ENCODE data around the gene MAP3K8. TPM values are rescaled to one million over a fixed set of nuclear protein-coding genes. Genes with fewer than 3 reads are reported as not detected.

MAP3K8 gene
- total and polyA plus RNA-seq, 4 donors: 37.0 to 77.9 (median 50.5) TPM

GRCh38 chr10:30499816-30500215 is 65.8 kb downstream of the MAP3K8 start:
- H3K36me3 ChIP-seq (ENCODE audit: control insufficient read depth in 4 of 4, insufficient read depth in 4 of 4, low read length in 4 of 4): no peaks in the 10 kb centered on the region
- DNase-seq: no peak
- TF ChIP-seq CTCF (IDR thresholded peaks at IDR 0.05; ENCODE audit: control extremely low read depth, extremely low read depth): no peak
- H3K9me3 ChIP-seq (ENCODE audit: control insufficient read depth in 4 of 4, insufficient read depth in 3 of 4, low read length in 3 of 4): no peaks in the 10 kb centered on the region
- H3K4me1 ChIP-seq (ENCODE audit: control insufficient read depth in 5 of 5, insufficient read depth in 5 of 5, low read length in 5 of 5): peaks cover 0 to 4% (median 0%) of the 10 kb centered on the region in 5 donors
- no peak overlapping the region for H3K9ac ChIP-seq (ENCODE audit: insufficient read depth in 1 of 2, low read length in 2 of 2)
- no peak overlapping the region for H3K4me3 ChIP-seq
- 98 to 100% methylated on average over 1 of the region's 1 CpG for WGBS, 2 donors
- peaks cover 0 to 2% (median 0%) of the 10 kb centered on the region in 3 donors for H3K27me3 ChIP-seq (ENCODE audit: control insufficient read depth in 3 of 3, insufficient read depth in 3 of 3, low read length in 2 of 3)
- ATAC-seq (ENCODE audit: insufficient read depth, low FRiP score): no peak
- H3K27ac ChIP-seq (ENCODE audit: low read depth in 1 of 2, low read length in 1 of 2): no peak overlapping the region

DNA sequence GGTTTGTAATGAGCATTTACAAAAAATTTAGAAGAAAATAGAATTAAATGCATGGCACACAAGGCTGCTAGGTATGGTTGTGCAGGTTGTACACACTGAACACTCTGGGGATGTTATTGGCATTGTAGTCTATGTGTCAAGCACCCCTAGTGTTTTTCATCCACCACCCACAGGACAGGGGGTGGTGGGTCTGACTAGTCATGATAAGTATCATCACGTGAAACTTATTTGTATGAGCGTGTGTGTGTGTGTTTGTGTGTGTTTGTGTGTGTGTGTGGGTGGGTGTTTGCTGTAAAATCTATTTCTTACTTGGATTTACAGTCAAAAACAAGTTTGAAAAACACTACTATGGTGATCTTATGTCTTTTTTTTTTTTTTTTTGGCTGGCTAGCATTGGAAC is 66.5 kb downstream of the MAP3K8 start:
- peaks cover 0 to 2% (median 0%) of the 10 kb centered on the region in 3 donors for H3K27me3 ChIP-seq (ENCODE audit: control insufficient read depth in 3 of 3, insufficient read depth in 3 of 3, low read length in 2 of 3)
- no peak for TF ChIP-seq CTCF (IDR thresholded peaks at IDR 0.05; ENCODE audit: control extremely low read depth, extremely low read depth)
- DNase-seq (no peak), ATAC-seq (ENCODE audit: insufficient read depth, low FRiP score) (no peak)
- WGBS, 2 donors: 94% methylated on average over 2 of the region's 2 CpGs
- H3K4me3 ChIP-seq: no peak overlapping the region
- no peaks in the 10 kb centered on the region for H3K36me3 ChIP-seq (ENCODE audit: control insufficient read depth in 4 of 4, insufficient read depth in 4 of 4, low read length in 4 of 4)
- H3K27ac ChIP-seq (ENCODE audit: low read depth in 1 of 2, low read length in 1 of 2): no peak overlapping the region
- peaks cover 0 to 8% (median under 1%) of the 10 kb centered on the region in 5 donors for H3K4me1 ChIP-seq (ENCODE audit: control insufficient read depth in 5 of 5, insufficient read depth in 5 of 5, low read length in 5 of 5)
- no peaks in the 10 kb centered on the region for H3K9me3 ChIP-seq (ENCODE audit: control insufficient read depth in 4 of 4, insufficient read depth in 3 of 4, low read length in 3 of 4)
- H3K9ac ChIP-seq (ENCODE audit: insufficient read depth in 1 of 2, low read length in 2 of 2): no peak overlapping the region

DNA sequence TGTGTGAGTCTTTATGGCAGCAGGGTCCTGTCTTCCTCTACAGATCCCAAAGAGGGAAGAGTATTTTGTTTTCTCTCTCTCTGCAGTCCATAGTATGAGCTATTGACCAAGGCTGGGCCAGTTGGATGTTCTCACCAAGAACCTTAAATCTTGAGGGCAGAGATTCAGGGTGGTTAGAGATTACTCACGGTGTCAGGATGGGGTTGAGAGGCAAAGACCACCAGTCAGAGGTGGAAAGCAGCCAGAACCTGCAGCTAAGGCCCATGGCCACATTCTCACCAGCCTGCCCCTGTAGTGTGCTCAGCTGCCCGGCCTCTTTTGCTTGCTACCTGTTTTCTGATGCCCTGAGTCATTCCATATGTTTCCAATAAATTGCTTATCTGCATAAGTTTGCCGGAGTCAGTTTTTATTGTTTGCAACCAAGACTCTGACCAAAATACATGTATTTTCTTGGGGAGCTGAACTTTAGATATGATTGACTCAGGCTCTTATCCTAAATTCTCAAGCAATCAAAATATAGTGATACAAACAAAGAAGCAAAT is 67.0 kb downstream of the MAP3K8 start:
- H3K36me3 ChIP-seq (ENCODE audit: control insufficient read depth in 4 of 4, insufficient read depth in 4 of 4, low read length in 4 of 4): no peaks in the 10 kb centered on the region
- H3K27ac ChIP-seq (ENCODE audit: low read depth in 1 of 2, low read length in 1 of 2): no peak overlapping the region
- peaks cover 0 to 2% (median 0%) of the 10 kb centered on the region in 3 donors for H3K27me3 ChIP-seq (ENCODE audit: control insufficient read depth in 3 of 3, insufficient read depth in 3 of 3, low read length in 2 of 3)
- no peaks in the 10 kb centered on the region for H3K9me3 ChIP-seq (ENCODE audit: control insufficient read depth in 4 of 4, insufficient read depth in 3 of 4, low read length in 3 of 4)
- peaks cover 0 to 13% (median 1%) of the 10 kb centered on the region in 5 donors for H3K4me1 ChIP-seq (ENCODE audit: control insufficient read depth in 5 of 5, insufficient read depth in 5 of 5, low read length in 5 of 5)
- DNase-seq (no peak), ATAC-seq (ENCODE audit: insufficient read depth, low FRiP score) (no peak)
- 58 to 68% methylated on average over 3 of the region's 3 CpGs for WGBS, 2 donors
- H3K9ac ChIP-seq (ENCODE audit: insufficient read depth in 1 of 2, low read length in 2 of 2): no peak overlapping the region
- no peak overlapping the region for H3K4me3 ChIP-seq
- TF ChIP-seq CTCF (IDR thresholded peaks at IDR 0.05; ENCODE audit: control extremely low read depth, extremely low read depth): no peak
